ENCODE results near the gene GALNT7.
A peak's percentile ranks its signal among the peaks of the same experiment; 100 is the strongest.

The GALNT7 gene

GRCh38 chr4:173192375-173193162, 24.0 kb downstream of the GALNT7 start:
- peaks cover 5 to 98% (median 72%) of the 10 kb centered on the region in 11 experiments; a peak in 20 of 22 replicates for H4K20me1 ChIP-seq
- H3K27ac ChIP-seq: peak overlapping the region in 2 of 11 experiments; percentile 24 to 32; a peak in 1 of 22 replicates
- no peak overlapping the region for H3K9ac ChIP-seq
- peaks cover 15 to 36% (median 29%) of the 10 kb centered on the region in 10 experiments for H3K4me1 ChIP-seq
- H3K4me3 ChIP-seq: no peak overlapping the region
- peaks cover 0 to 45% (median 24%) of the 10 kb centered on the region in 11 experiments; a peak in 16 of 22 replicates for H3K36me3 ChIP-seq
- H3K9me3 ChIP-seq (replicated peaks in 1 of 11): peaks cover 0 to 14% (median 3%) of the 10 kb centered on the region in 11 experiments; a peak in 10 of 22 replicates
- peak overlapping the region in 7 of 11 experiments; percentile 6 to 38 (median 22); a peak in 10 of 22 replicates for H3K4me2 ChIP-seq
- TF ChIP-seq Cebpa-rat (IDR thresholded peaks at IDR 0.05): no peak
- no peaks in the 10 kb centered on the region for H3K27me3 ChIP-seq

GRCh38 chr4:173194157-173194556, 25.5 kb downstream of the GALNT7 start:
- peaks cover 15 to 36% (median 29%) of the 10 kb centered on the region in 10 experiments for H3K4me1 ChIP-seq
- H3K27me3 ChIP-seq: no peaks in the 10 kb centered on the region
- H3K36me3 ChIP-seq: peaks cover 0 to 45% (median 24%) of the 10 kb centered on the region in 11 experiments; a peak in 15 of 22 replicates
- peaks cover 5 to 99% (median 84%) of the 10 kb centered on the region in 11 experiments; a peak in 20 of 22 replicates for H4K20me1 ChIP-seq
- no peak overlapping the region for H3K27ac ChIP-seq
- peaks cover 0 to 20% (median 8%) of the 10 kb centered on the region in 11 experiments; a peak in 11 of 22 replicates for H3K9me3 ChIP-seq (replicated peaks in 1 of 11)
- no peak overlapping the region; a peak in 1 of 22 replicates for H3K9ac ChIP-seq
- no peak overlapping the region for H3K4me3 ChIP-seq
- peak overlapping the region in 7 of 11 experiments; percentile 20 to 61 (median 52); a peak in 11 of 22 replicates for H3K4me2 ChIP-seq
- no peak for TF ChIP-seq Cebpa-rat (IDR thresholded peaks at IDR 0.05)

- peaks cover 0 to 47% (median 21%) of the 10 kb centered on the region in 11 experiments; a peak in 14 of 22 replicates for H3K36me3 ChIP-seq
- no peak overlapping the region for H3K4me3 ChIP-seq
- no peak for TF ChIP-seq Cebpa-rat (IDR thresholded peaks at IDR 0.05)
- H3K9ac ChIP-seq: peak overlapping the region in 1 of 11 experiments; percentile 30; a peak in 1 of 22 replicates
- peak overlapping the region in 5 of 11 experiments; percentile 0 to 37 (median 28); a peak in 4 of 22 replicates for H3K27ac ChIP-seq
- peaks cover 5 to 99% (median 91%) of the 10 kb centered on the region in 11 experiments; a peak in 20 of 22 replicates for H4K20me1 ChIP-seq
- H3K27me3 ChIP-seq: no peaks in the 10 kb centered on the region
- H3K4me2 ChIP-seq: peak overlapping the region; percentile 15 to 75 (median 52); a peak in 20 of 22 replicates
- H3K9me3 ChIP-seq (replicated peaks in 1 of 11): peaks cover 0 to 26% (median 8%) of the 10 kb centered on the region in 11 experiments; a peak in 11 of 22 replicates
- peaks cover 15 to 36% (median 29%) of the 10 kb centered on the region in 10 experiments for H3K4me1 ChIP-seq
These were observed 26.5 kb downstream of the GALNT7 start for GRCh38 chr4:173195109-173195508.

GRCh38 chr4:173199553-173199952, 30.9 kb downstream of the GALNT7 start:
- peaks cover 0 to 89% (median 63%) of the 10 kb centered on the region in 11 experiments; a peak in 12 of 22 replicates for H4K20me1 ChIP-seq
- H3K9me3 ChIP-seq (replicated peaks in 1 of 11): peaks cover 16 to 57% (median 37%) of the 10 kb centered on the region in 11 experiments
- no peak overlapping the region for H3K9ac ChIP-seq
- no peaks in the 10 kb centered on the region for H3K27me3 ChIP-seq
- no peak overlapping the region for H3K4me3 ChIP-seq
- no peak for TF ChIP-seq Cebpa-rat (IDR thresholded peaks at IDR 0.05)
- H3K27ac ChIP-seq: no peak overlapping the region
- peaks cover 9 to 14% (median 11%) of the 10 kb centered on the region in 10 experiments for H3K4me1 ChIP-seq
- H3K4me2 ChIP-seq: no peak overlapping the region
- H3K36me3 ChIP-seq: peaks cover 0 to 83% (median 49%) of the 10 kb centered on the region in 11 experiments; a peak in 20 of 22 replicates

GRCh38 chr4:173200103-173200884, 31.7 kb downstream of the GALNT7 start:
- Histone ChIP-seq H3K9me3 (replicated peaks in 1 of 11) (peaks cover 16 to 64% (median 45%) of the 10 kb centered on the region in 11 experiments), H3K4me3 (no peak overlapping the region), H3K27me3 (no peaks in the 10 kb centered on the region), H3K9ac (no peak overlapping the region), H3K36me3 (peaks cover 7 to 90% (median 56%) of the 10 kb centered on the region in 11 experiments; a peak in 21 of 22 replicates), H4K20me1 (peaks cover 0 to 90% (median 63%) of the 10 kb centered on the region in 11 experiments; a peak in 16 of 22 replicates), H3K4me2 (no peak overlapping the region), H3K4me1 (peaks cover 2 to 6% (median 3%) of the 10 kb centered on the region in 10 experiments; a peak in 17 of 20 replicates), H3K27ac (no peak overlapping the region)
- no peak for TF ChIP-seq Cebpa-rat (IDR thresholded peaks at IDR 0.05)

GRCh38 chr4:173202395-173202794, 33.8 kb downstream of the GALNT7 start:
- no peak overlapping the region for H3K27ac ChIP-seq
- no peak for TF ChIP-seq Cebpa-rat (IDR thresholded peaks at IDR 0.05)

GRCh38 chr4:173205656-173206055, 37.0 kb downstream of the GALNT7 start:
- Histone ChIP-seq H4K20me1 (peaks cover 5 to 90% (median 55%) of the 10 kb centered on the region in 11 experiments; a peak in 21 of 22 replicates), H3K27me3 (no peaks in the 10 kb centered on the region), H3K27ac (no peak overlapping the region), H3K9me3 (replicated peaks in 1 of 11) (peaks cover 16 to 55% (median 49%) of the 10 kb centered on the region in 11 experiments), H3K36me3 (peaks cover 28 to 87% (median 69%) of the 10 kb centered on the region in 11 experiments), H3K4me2 (no peak overlapping the region), H3K4me1 (peaks cover 0 to 3% (median 0%) of the 10 kb centered on the region in 10 experiments; a peak in 1 of 20 replicates), H3K4me3 (no peak overlapping the region), H3K9ac (no peak overlapping the region)
- TF ChIP-seq Cebpa-rat (IDR thresholded peaks at IDR 0.05): no peak

More at GRCh38 chr4:173202395-173202794, 33.8 kb downstream of the GALNT7 start:
- Histone ChIP-seq H3K4me2 (no peak overlapping the region), H4K20me1 (peaks cover 5 to 92% (median 64%) of the 10 kb centered on the region in 11 experiments; a peak in 21 of 22 replicates), H3K4me3 (no peak overlapping the region), H3K4me1 (peaks cover 0 to 3% (median 0%) of the 10 kb centered on the region in 10 experiments; a peak in 1 of 20 replicates), H3K36me3 (peaks cover 14 to 88% (median 62%) of the 10 kb centered on the region in 11 experiments; a peak in 21 of 22 replicates), H3K27me3 (no peaks in the 10 kb centered on the region), H3K9me3 (replicated peaks in 1 of 11) (peaks cover 16 to 70% (median 52%) of the 10 kb centered on the region in 11 experiments), H3K9ac (no peak overlapping the region)

GRCh38 chr4:173208420-173208819, 39.8 kb downstream of the GALNT7 start:
- Histone ChIP-seq H3K4me1 (peaks cover 0 to 3% (median 0%) of the 10 kb centered on the region in 10 experiments; a peak in 1 of 20 replicates), H3K27ac (no peak overlapping the region), H3K9ac (no peak overlapping the region), H4K20me1 (peaks cover 5 to 94% (median 76%) of the 10 kb centered on the region in 11 experiments; a peak in 21 of 22 replicates), H3K36me3 (peaks cover 28 to 77% (median 60%) of the 10 kb centered on the region in 11 experiments), H3K27me3 (no peaks in the 10 kb centered on the region), H3K4me3 (no peak overlapping the region), H3K4me2 (no peak overlapping the region), H3K9me3 (replicated peaks in 1 of 11) (peaks cover 5 to 39% (median 30%) of the 10 kb centered on the region in 11 experiments)
- TF ChIP-seq Cebpa-rat (IDR thresholded peaks at IDR 0.05): no peak
